GF-D8 (cell line): ENCODE results near the gene MYB.
"Not testable (repeated sequence)": the region's sequence is repeated elsewhere in the genome, so short reads cannot be mapped to it uniquely, and the experiment has no call there.

Experiments used
- DNase-seq: peaks from one replicate; lab custom pipeline; 2025; lab: John Stamatoyannopoulos, UW

Gene MYB

DNA sequence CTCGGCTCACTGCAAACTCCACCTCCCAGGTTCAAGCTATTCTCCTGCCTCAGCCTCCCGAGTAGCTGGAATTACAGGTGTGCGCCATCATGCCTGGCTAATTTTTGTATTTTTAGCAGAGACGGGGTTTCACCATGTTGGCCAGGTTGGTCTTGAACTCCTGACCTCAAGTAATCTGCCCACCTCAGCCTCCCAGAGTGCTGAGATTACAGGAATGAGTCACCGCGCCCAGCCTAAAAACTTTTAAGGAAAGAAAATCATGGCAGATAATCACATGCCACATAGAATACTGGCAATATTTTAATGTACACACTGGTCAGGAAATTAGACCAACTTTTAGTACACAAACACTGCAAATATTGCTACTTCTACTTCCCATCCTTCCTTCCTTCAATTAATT lies 16.7 kb upstream of the MYB start:
- not testable (repeated sequence) for DNase-seq

DNA sequence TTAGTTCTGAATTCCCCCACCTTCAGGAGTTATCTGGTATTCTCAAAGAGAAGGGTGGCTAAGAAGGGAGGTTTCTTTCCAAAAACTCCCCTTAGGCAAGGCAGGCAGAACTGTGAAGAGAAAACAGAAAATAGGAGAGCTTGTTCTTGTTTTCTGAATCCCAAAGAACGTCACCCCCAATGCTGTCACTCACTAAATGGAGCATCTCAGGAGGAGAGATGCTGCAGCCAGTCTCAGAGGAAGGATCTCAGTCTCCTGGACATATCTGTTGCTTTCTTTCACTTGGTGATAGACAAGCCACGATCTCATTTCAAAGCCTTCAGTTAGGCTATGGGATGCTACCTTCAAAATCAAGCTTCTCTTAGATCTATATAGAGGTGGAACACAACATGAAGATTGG lies 16.1 kb upstream of the MYB start:
- DNase-seq: no peak

DNA sequence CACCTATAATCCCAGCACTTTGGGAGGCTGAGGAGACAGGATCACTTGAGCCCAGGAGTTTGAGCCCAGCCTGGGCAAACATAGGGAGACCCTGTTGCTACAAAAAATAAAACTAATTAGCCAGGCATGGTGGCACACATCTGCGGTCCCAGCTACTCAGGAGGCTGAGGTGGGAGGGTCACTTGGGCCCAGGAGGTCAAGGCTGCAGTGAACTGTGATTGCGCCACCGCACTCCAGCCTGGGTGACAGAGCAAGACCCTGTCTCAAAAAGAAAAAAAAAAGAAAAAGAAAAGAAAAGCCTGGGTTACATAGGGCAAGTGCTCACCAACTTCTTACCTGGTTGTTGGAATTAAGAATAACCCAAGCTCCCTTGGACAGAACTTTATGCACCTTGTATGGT lies 14.6 kb upstream of the MYB start:
- DNase-seq: no peak

DNA sequence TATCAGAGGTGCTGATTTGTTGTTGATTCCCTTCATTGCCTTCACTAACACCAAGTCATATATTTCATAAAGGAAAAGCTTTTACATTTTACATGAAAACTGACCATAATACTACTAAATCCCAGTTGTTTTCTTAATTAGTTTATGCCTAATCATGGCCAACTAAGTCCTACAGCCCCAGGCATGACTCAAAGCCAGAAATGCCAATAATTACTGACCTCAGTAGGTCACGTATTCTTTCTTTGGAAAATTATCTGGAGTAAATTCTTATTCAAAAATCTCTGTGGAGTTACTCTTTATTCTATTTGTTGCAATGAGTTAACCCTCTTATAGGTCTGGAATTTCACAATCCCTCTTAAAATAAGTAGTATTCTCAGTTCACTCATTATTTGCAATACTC lies 13.5 kb upstream of the MYB start:
- DNase-seq: no peak

DNA sequence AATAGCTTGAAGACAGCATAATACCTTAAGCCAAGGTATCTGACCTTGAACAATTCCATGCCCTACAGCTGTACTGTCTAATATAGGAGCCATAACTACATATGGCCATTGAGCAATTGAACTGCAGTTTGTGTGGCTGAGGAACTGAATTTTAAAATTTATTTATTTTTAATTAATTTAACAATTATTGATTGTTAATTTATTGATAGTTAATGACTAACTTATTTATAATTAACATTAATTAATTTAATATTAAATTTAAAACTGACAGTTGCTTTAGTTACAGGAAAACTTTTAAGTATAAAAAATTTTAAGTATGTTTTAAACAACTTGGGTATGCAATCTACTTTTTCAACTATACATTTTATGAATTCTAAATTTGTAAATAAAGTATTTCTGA lies 12.3 kb upstream of the MYB start:
- no peak for DNase-seq

DNA sequence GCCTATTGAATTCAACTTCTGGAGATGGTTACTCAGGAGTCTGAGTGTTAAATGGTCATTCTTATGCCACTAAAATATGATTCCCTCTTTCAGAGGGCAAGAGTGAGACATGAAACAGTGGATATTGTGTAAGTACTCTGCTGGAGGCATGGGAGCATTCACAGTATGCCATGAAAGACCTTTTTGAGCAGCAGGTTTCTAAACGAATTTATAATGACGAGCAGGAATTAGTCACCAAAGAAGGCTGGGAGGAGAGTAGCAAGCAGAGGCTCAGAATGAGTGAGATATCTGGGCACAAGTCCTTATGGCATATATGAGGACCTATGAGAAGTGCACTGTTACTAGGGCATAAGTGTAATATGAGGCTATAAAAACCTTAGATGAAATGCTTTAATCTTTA lies 10.9 kb upstream of the MYB start:
- no peak for DNase-seq

DNA sequence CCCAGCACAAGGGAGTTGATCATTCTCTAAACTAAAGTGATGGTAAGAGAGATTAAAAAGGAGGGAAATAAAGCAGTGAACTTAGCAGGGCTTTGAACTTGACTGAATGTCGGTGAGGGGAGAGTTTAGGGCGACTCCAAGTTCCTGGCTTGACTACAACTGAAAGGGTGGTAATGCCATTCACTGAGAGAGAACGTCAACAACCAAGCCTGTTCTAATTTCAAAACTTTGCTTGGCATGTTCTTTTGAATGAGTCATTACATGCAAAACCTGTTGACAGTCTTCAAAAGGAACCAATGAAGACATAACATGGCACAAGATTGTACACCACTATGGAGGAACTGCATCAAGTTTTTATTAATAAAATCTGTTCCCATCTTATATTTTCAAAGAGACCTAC lies 10.3 kb upstream of the MYB start:
- no peak for DNase-seq

DNA sequence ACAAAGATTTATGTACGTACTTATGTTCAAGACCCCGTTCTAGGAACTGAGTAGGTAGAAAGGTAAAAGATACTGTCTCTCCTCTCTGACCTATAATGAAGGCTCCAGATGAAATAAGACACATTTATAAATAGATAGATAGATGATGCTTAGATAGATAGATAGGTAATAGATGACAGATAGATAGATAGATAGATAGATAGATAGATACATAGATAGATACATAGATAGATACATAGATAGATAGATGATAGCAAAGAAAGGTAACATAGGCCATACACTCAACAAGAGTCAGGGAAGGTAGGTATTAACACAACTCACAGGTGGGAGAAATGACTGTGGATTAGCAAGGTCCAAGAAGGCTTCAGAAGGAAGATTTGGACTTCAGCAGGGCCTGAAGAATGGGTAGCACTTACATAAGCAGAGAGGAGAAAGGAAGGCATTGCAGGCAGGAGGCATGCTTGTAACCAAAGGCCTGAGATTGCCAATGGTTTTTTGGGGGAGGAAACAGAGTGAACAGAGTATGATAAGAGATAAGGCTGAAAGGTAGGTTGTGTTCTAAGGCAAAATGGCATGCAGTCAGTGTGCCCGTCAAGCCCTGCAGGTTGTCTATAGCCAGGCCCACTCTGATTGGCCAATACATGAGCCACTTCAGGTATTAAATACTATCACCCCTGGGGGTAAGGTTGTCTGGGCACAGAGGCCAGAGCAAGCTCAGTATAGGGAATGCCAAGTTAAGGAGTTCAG lies 7.7 kb upstream of the MYB start:
- peak; percentile 78 for DNase-seq

DNA sequence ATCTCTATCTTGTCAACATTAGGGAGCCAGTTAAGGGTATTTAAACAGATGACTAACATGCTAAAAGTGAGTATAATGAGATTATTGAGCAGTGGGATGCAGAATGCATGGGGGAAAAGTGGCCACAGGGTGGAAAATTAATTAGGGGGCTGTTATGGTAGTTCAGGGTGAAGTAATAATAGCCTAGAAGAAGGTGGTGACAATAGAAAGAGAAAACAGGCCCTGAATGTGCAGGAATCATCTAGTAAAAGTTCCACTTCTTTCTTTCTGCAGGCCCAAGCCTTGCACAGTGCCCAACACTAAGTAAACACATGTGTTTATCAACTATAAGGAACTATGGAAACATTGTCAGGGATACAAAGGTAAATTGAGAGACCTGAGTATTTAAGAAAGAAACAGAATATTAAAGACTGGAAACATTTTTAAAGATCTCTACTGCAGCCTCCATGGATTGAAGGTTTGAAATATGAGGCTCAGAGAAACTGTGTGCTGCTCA lies 7.1 kb upstream of the MYB start:
- no peak for DNase-seq

DNA sequence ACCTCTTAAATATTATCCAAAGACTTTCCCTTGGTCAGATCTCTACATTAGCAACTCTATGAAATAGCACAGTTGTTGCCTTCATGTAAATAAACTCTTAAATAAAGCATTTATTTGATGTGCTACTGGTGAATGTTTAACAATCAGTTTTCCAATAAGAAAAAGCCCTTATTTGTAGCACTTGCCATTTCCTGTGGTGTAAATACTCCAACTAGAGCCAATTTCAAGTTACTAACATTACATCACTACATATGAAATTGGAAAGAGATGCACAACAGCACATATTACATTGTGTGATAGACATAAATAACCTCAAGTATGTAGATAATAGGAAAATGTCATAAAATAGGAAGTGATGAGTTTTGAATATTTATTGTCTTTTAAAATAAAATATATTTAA lies 5.0 kb upstream of the MYB start:
- no peak for DNase-seq

DNA sequence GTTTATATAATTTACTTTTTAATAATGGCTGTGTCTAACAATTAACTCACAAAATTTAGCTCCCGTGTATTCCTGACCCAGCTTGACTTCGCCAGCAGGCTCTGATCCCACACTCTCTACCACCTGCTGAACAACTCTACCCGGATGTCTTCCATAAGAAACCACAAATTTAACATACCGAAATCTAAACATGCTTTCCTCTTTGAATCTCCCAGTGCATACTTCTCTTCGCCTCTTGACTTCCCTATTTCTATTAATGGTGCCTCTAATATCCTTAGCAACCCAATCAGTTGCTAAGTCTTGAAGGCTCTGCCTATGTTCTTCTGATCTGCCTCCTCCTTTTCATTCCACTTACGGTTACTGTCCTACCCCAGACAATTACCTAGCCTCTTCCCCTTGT lies 4.6 kb upstream of the MYB start:
- DNase-seq: peak; percentile 73

DNA sequence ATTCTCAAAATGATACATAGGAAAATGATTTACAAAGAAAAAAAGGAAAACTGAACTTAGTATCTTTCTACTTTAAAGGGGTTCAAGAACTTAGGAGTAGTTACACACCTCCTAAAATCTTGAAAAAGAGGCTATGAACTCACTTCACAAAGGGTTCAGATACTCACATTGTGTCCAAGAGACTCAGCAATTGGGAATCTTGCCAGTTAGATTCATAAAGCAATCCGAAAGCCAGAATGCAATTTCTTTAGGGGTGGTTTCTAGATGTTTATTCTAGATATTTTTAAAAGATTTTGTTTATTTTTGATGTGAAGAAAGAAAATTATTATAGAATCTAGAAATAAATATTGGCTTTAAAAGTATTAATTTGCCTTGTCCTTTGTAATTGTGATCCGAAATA lies 1.7 kb upstream of the MYB start:
- no peak for DNase-seq

DNA sequence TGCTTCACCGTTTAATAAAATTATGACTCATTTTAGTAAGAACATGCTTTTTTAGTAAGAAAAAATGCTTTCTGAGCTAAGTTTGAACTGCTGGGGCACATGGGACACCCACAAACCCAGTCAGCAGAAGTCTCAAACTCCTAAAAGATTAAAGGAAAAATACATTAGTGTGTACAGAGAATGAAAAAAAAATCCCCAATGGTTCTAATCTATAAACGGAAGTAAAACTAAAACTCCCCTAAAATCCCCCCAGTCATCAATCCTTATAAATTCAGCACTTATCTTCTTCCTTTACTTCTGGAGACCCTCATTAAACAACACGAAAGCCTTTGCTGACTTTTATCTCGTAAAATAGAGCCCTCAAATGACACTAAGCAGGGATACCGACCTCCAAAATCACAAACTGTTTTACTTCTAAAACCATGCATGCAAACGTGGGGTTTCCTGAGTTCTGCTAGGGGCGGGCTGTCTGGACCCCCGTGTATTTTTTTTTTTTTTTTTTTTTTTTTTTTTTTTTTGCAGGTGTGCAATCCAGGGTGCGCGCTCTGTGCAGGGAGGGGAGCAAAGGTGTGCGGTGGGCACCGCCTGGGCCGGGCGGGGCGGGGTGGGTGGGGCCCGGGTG lies 1.1 kb upstream of the MYB start:
- DNase-seq: no peak

DNA sequence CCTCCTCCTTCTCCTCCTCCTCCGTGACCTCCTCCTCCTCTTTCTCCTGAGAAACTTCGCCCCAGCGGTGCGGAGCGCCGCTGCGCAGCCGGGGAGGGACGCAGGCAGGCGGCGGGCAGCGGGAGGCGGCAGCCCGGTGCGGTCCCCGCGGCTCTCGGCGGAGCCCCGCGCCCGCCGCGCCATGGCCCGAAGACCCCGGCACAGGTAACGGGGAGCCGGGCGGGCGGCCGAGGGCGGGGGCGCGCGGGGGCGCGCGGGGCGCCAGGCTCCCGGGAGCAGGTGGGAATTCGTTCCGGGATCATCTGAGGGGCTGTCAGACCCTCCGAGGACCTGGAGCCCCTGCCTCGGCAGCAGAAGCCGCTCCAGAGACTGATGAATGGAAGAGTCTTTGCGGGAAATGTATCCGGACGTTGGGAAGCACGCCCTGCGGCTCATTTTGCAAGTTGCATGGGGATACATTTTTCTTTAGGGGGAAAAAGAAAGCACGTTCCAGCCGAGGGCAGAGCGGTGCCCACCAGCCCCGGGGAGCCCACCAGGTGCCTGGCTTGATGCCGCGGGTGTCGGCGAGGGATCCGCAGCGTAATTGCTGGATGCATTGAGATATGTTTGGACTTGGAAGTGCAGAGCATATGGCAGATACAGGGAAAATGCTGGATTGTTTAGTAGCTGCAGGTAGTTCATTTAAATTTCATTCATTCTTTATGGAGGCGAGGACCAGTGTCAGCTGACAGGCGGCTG lies 394 bp downstream of the MYB start:
- DNase-seq: no peak

DNA sequence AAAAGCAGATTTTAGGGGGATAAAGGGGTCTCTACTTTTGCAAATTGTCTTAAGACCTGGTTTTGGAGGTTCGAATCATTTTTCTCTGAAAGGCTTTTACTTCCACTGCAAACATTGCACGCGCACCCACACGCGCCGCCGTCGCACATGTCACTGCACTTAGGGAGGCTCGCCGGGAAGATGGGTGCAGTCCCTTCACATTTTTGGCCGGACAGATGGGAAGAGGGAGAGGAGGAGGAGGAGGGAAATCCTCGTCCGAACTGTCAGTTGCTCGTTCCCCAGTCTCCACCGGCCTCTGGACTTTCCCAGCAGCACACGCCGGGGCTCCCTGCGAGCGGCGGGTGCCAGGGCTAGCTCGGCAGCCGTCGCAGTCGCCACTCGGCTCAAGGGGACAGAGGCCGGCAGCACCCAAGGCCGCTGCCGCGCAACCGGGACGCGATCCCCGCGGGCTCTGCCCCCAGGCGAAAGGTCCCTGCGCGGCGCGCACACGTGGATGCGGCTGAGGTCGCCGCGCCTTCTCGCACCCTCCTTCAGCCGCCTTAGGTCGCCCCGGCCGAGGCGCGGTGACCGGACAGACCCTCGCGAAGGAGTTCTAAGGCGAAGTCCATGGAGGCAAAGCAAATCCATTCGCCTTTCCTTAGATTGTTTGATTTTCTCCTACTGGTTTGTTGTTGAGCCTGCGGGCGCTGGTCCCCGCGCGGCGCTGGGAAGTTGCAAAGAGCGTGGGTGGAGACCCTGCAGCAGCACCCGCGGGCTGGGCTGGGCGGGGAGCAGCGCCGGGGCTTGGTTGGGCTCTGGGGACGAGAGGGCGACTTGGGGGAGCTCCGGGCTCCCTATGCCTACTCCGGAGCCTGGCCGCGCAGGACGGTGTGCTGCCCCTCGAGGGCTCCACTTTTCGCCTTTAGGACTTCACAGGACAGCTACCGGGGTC lies 1.2 kb downstream of the MYB start:
- no peak for DNase-seq

DNA sequence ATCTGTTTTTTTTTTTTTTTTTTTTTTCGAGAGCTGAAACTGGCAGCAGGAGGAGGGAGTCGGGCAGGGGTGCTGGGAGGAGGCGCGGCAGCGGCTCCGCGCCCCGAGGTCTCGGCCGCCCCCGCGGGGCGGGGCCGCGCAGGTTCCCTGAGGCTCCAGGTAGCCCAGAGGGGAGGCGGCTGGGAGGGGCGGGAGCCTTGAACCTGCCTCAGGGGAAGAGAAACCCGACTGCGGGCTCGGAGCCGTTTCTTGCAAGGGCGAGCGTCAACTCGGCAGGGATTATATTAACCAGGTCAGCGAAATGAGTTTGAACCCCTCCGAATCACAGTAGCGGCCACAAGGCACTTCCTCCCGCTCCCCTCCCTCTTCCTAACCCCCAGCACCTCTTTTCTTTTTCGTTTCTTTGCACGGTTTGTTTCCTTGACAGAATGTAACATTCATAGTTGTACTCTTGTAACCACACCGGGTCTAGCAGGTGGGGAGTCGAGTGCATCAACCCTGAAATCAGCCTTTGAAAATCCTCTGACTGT lies 2.0 kb downstream of the MYB start:
- no peak for DNase-seq

DNA sequence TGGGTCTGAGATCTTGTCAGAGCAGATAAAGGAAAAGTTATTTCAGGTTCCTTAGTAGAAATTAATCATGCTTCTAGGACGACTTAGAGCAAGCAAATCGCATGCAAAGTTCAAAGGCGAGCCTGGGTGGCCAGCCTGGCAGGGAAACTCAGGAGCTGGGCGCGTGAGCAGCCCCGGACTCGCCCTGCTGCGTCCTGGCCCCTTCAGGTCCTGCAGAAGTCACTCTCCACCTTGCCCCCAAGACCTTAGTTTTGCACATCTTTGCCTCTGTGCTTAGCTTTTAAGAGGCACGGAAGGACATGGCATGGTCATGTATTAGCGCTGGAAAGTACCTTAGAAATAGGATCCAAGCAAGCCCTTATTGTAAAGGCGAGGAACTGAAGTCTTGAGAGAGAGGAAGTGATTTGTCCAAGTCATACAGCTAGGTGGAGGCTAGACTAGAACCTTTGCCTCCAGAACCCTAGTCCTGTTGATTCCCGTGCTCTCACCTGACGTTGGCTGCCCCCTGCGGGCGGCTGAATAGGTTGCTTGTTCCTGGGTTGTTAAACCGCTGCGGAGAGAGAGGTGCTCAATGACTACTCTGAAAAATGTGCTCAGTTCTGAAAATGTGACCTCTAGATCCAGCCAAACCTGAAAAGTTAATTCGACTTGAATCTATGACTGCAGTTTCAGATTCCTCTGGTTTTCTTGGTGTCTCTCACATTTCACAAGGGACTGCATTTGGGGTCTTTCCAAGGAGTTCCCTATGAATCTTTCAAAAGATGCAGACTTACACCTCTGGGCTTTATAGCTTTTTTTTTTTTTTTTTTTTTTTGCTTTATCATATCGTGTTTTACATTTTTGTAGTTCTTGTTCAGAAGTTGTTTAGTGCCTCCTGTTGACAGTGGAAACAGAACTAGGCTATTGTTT lies 2.7 kb downstream of the MYB start:
- DNase-seq: peak; percentile 88

DNA sequence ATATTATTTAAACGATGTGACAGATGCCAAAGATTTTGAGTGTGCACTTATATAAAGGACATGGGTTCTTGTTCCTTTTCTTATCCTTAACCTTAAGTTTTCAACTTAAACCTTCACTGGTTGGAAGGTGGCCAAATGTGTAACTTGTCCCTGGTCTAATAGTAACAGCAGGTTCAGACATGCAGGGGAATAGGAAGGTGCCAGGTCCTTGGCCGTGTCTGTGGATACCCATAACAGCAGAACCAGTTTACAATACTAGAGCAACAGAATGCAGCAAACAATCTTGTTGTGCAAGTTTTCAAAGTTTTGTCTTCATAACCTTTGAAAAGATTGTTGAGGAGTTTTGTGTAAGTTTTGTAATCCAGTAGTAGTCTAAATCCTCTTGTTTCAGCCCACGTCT lies 4.4 kb downstream of the MYB start:
- no peak for DNase-seq

DNA sequence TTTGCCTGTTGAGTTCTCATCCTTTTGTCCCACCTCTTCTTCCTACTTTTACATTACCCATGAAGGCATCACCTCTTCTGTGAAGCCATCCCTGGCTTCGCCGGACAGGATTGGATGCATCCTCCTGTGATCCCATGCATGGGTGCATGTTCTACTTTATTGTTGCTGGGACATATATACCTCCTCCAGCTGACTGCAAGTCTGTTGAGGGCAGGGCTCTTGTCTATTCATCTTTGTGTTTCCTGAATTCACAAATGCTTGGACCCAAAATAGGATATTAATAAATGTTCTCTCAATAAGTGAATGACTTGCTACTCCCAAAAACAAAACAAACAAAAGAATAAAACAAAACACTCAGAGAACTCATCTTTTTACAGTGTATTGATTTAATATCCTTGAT lies 5.1 kb downstream of the MYB start:
- DNase-seq: no peak

DNA sequence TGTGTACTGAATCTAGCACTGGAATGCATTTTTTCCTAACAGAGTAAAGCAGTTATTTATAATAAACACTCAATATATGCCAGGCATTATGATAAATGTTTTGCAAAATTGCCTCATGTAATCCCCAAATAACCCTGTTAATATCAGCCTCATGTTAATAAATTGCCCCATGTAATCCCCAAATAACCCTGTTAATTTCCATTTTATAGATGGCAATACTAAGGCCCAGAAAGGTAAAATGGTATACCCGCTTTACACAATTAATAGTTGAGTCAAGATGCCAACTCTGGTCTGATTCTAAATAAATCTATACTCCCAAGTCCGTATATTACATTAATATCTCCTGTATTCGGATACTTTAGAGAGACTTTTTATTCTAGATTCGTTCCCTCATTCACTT lies 6.3 kb downstream of the MYB start:
- no peak for DNase-seq

DNA sequence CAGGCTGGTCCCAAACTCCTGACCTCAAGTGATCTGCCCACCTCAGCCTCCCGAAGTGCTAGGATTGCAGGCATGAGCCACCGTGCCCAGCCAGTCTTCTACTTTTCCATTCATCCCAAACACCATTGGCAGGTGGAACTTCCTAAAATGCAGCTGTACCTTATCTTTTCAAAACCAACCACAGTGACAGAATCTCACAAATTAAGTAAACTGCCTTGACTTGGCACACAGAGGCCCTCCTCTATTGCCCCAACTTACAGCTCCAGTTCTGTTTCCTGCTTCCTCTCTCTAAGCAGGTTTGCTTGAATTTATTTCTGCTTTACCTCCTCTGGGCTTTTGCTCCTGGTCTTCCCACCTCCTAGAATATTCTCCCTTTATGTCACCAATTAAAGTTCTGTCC lies 7.6 kb downstream of the MYB start:
- peak; percentile 65 for DNase-seq
